CD4-positive, CD25-positive, alpha-beta regulatory T cell (primary cell): ENCODE measurements around the gene SEC14L6. TPM values are rescaled to one million over a fixed set of nuclear protein-coding genes. Genes with fewer than 3 reads are reported as not detected.

Source experiments
- ATAC-seq, 2 donors: fragments of 150-1000 bp; cut with Tn5 transposase; one replicate each; pipeline ENCODE4 v1.10.0; 2021; ENCODE audit warnings: low read depth in 2 of 2, moderate number of reproducible peaks in 2 of 2, moderate library complexity in 1 of 2
- DNase-seq, 3 donors: peaks; one replicate each; pipeline versions ENCODE4 v3.0.0 to v3.0.0-alpha.2; 2012 to 2022; ENCODE audit warnings: mixed read lengths in 1 of 3
- H3K27ac ChIP-seq: one replicate; pipeline ENCODE4 v1.7.0; 2013; ENCODE audit warnings: mild to moderate bottlenecking, low read length; ENCODE audit not compliant: insufficient read depth, poor library complexity, severe bottlenecking
- H3K27me3 ChIP-seq: one replicate; pipeline ENCODE4 v1.7.0; 2013; ENCODE audit warnings: low read length; ENCODE audit not compliant: control insufficient read depth, insufficient read depth
- H3K36me3 ChIP-seq: one replicate; pipeline ENCODE4 v1.7.0; 2013; ENCODE audit warnings: mild to moderate bottlenecking, low read length, moderate library complexity; ENCODE audit not compliant: control insufficient read depth, insufficient read depth
- H3K4me1 ChIP-seq: 2 replicates; pipeline ENCODE4 v1.7.0; 2013; ENCODE audit warnings: mild to moderate bottlenecking, low read length; ENCODE audit not compliant: insufficient read depth, control insufficient read depth, poor library complexity, severe bottlenecking
- H3K4me3 ChIP-seq: one replicate; pipeline ENCODE4 v1.7.0; 2013; ENCODE audit warnings: low read depth, mild to moderate bottlenecking, low read length, moderate library complexity
- H3K9me3 ChIP-seq, 2 experiments: 1 replicate in 1 of 2; 2 replicates in 1 of 2; pipeline ENCODE4 v1.7.0; 2013; ENCODE audit warnings: low read length in 2 of 2, mild to moderate bottlenecking in 1 of 2, moderate library complexity in 1 of 2; ENCODE audit not compliant: control insufficient read depth in 2 of 2
- H3K27ac Mint-ChIP-seq, 3 donors: one replicate each; pipeline ENCODE4 v1.8.0; 2020 to 2022; ENCODE audit warnings: mild to moderate bottlenecking in 3 of 3, mixed read lengths in 3 of 3, moderate library complexity in 2 of 3
- H3K27me3 Mint-ChIP-seq: one replicate; pipeline ENCODE4 v1.8.0; 2022; ENCODE audit warnings: mild to moderate bottlenecking, mixed read lengths
- H3K36me3 Mint-ChIP-seq: one replicate; pipeline ENCODE4 v1.8.0; 2020; ENCODE audit warnings: mixed read lengths
- H3K4me1 Mint-ChIP-seq, 4 donors: one replicate each; pipeline ENCODE4 v1.8.0; 2020 to 2022; ENCODE audit warnings: mixed read lengths in 4 of 4, mild to moderate bottlenecking in 1 of 4
- H3K4me3 Mint-ChIP-seq, 4 donors: one replicate each; pipeline ENCODE4 v1.8.0; 2020 to 2022; ENCODE audit warnings: mild to moderate bottlenecking in 4 of 4, mixed read lengths in 4 of 4, moderate library complexity in 3 of 4
- H3K9me3 Mint-ChIP-seq, 7 donors: one replicate each; pipeline ENCODE4 v1.8.0; 2020 to 2022; ENCODE audit warnings: mixed read lengths in 7 of 7, mild to moderate bottlenecking in 3 of 7, moderate library complexity in 2 of 7
- polyA plus RNA-seq, 4 donors: library from polyadenylated mRNA; unstranded; fragments of 300-500 nt; fragmentation: Illumina TruSeq; gene quantifications; one replicate each; pipeline ENCODE4 v1.2.3, GENCODE V29; 2021
- total RNA-seq: library from RNA; stranded (reverse); gene quantifications from one replicate; pipeline ENCODE4 v1.2.3, GENCODE V29; 2022

Gene SEC14L6
- total and polyA plus RNA-seq, 5 donors from 2014 or later = 0.09 TPM; not detected in 4

DNA sequence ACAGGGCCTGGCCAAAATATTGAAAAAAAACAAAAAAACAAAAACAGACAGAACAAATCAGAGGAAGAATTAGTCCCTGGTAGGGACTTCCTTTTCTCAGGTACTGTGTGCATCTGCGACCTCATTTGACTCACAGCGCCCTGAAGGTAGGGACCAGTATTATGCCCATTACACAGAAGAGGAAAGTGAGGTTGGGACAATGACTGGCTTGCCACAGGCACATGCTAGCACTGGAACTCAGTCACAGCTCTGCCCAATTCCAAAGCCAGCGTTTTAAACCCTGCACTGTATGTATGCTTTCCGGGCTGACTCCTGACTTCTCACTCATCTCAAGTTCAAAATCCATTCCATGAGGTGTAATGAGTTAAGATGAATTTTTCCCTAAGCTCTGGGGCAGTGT is 44.4 kb downstream of the SEC14L6 start:
- no peak overlapping the region for H3K4me3 ChIP-seq
- no peaks in the 10 kb centered on the region for H3K4me1 ChIP-seq
- Mint-ChIP-seq H3K27me3 (peaks cover 46% of the 10 kb centered on the region), H3K27ac (no peak overlapping the region), H3K36me3 (no peaks in the 10 kb centered on the region), H3K4me3 (no peak overlapping the region), H3K9me3 (peaks cover 0 to 3% (median 0%) of the 10 kb centered on the region in 7 donors), H3K4me1 (no peaks in the 10 kb centered on the region)
- DNase-seq (no peak), ATAC-seq (no peak)
- no peak overlapping the region for H3K27ac ChIP-seq
- H3K27me3 ChIP-seq = peaks cover 7% of the 10 kb centered on the region
- H3K36me3 ChIP-seq = no peaks in the 10 kb centered on the region
- H3K9me3 ChIP-seq = no peaks in the 10 kb centered on the region

GRCh38 chr22:30500628-30501027 is 45.9 kb downstream of the SEC14L6 start:
- Histone ChIP-seq H3K27me3 (peaks cover 7% of the 10 kb centered on the region), H3K4me3 (no peak overlapping the region), H3K9me3 (no peaks in the 10 kb centered on the region), H3K27ac (no peak overlapping the region), H3K4me1 (no peaks in the 10 kb centered on the region), H3K36me3 (no peaks in the 10 kb centered on the region)
- Mint-ChIP-seq H3K27ac (no peak overlapping the region), H3K4me3 (no peak overlapping the region), H3K9me3 (peaks cover 0 to 2% (median 0%) of the 10 kb centered on the region in 7 donors), H3K27me3 (peaks cover 37% of the 10 kb centered on the region), H3K36me3 (no peaks in the 10 kb centered on the region), H3K4me1 (no peaks in the 10 kb centered on the region)
- ATAC-seq (no peak), DNase-seq (no peak)

DNA sequence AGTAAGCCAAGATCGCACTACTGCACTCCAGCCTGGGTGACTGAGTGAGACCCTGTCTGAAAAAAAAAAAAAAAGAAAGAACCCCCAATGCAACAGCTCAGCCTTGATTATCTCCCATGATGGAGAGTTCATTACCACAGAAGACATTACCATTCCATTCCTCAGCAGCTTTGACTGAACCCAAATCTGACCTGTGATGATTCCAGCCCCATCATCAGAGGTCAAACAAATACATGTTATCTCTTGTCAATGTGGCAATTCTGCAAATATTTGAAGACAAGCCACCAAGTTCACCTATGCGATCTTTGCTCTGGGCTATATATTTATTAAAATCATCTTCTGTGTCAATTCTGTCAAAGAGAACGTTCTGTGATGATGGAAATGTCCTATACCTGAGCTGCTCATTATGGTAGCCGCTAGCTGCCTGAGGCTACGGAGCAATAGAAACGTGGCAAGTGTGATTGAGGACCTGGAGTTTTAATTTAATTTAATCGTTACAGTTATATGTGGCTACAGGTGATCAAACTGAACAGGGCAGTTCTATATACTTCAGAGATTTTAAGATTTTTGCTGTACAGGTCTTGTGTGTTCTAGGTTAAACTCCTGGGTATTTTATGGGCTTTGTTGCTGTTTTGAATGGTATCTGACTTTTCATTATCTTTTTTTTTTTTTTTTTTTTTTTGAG is 48.9 kb downstream of the SEC14L6 start:
- no peaks in the 10 kb centered on the region for H3K4me1 ChIP-seq
- peaks cover 3% of the 10 kb centered on the region for H3K27me3 ChIP-seq
- ATAC-seq (no peak), DNase-seq (no peak)
- H3K4me3 ChIP-seq = no peak overlapping the region
- no peak overlapping the region for H3K4me3 Mint-ChIP-seq
- no peak overlapping the region for H3K27ac Mint-ChIP-seq
- peaks cover 30% of the 10 kb centered on the region for H3K27me3 Mint-ChIP-seq
- no peaks in the 10 kb centered on the region for H3K36me3 ChIP-seq
- H3K9me3 Mint-ChIP-seq = peaks cover 0 to 3% (median 0%) of the 10 kb centered on the region in 7 donors
- H3K36me3 Mint-ChIP-seq = no peaks in the 10 kb centered on the region
- H3K27ac ChIP-seq = no peak overlapping the region
- no peaks in the 10 kb centered on the region for H3K9me3 ChIP-seq
- H3K4me1 Mint-ChIP-seq = no peaks in the 10 kb centered on the region

DNA sequence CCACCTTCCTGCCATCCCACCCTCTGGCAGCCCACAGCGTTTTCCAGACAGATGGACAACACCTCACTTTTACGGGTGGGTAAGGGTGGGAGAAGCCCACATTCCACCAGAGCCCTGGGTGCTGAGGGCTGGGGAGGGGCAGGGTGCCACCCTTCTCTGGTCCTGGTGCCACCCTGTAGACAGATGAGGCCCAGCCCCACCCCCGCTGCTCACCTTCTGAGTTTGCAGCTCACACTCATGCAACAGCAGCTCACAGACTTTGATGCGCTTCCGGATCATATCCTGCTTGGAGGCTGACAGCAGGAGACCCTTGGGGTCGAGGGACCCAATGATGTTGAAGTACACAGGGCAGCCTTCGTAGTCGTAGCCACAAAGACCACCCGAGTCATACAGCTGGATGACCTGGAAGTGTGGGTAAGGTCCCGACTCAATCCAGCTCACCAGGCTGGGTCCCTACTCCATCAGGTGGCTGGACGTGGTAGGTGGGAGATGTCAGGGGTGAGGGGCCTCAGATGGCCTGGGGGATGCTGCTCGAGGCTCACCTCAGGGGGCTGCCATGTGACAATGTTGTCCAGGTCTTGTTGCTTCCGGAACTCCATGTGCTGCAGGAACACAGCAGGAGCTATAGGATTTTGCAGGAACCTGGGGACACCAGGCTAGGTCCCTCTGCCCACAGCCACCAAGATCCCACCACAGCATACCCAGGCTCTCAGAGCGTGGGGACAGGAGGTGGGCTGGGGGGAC is 51.3 kb downstream of the SEC14L6 start:
- Mint-ChIP-seq H3K27me3 (peaks cover 25% of the 10 kb centered on the region), H3K9me3 (peaks cover 0 to 2% (median 0%) of the 10 kb centered on the region in 7 donors), H3K4me3 (no peak overlapping the region), H3K36me3 (no peaks in the 10 kb centered on the region), H3K4me1 (no peaks in the 10 kb centered on the region), H3K27ac (no peak overlapping the region)
- Histone ChIP-seq H3K4me1 (no peaks in the 10 kb centered on the region), H3K4me3 (no peak overlapping the region), H3K36me3 (no peaks in the 10 kb centered on the region), H3K9me3 (no peaks in the 10 kb centered on the region), H3K27me3 (peaks cover 3% of the 10 kb centered on the region), H3K27ac (no peak overlapping the region)
- ATAC-seq (no peak), DNase-seq (no peak)

DNA sequence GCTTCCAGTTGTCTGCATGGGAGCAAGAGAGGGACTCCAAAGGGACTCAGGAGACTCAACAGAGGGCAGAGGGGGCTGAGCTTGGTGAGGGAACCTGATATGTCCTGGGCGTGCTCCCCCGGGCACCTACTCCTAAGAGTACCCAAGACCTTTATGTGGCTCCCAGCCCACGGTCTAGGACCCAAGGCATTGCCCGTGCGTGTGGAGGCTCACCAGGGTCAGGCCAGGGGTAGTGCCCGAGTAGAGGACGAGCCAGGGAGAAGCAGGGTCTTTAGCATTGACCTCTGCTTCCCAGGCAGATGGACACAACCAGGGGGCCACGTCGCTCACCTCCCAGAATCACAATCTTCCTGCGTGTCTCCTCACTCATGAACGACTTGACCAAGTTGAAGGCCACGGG is 54.4 kb downstream of the SEC14L6 start:
- Histone ChIP-seq H3K9me3 (no peaks in the 10 kb centered on the region), H3K4me3 (no peak overlapping the region), H3K4me1 (no peaks in the 10 kb centered on the region), H3K27ac (no peak overlapping the region), H3K27me3 (peaks cover 3% of the 10 kb centered on the region), H3K36me3 (no peaks in the 10 kb centered on the region)
- no peak for ATAC-seq
- H3K27ac Mint-ChIP-seq = no peak overlapping the region
- H3K36me3 Mint-ChIP-seq = no peaks in the 10 kb centered on the region
- no peak for DNase-seq
- peaks cover 14% of the 10 kb centered on the region for H3K27me3 Mint-ChIP-seq
- H3K4me1 Mint-ChIP-seq = no peaks in the 10 kb centered on the region
- H3K4me3 Mint-ChIP-seq = no peak overlapping the region
- H3K9me3 Mint-ChIP-seq = peaks cover 0 to 2% (median 0%) of the 10 kb centered on the region in 7 donors

DNA sequence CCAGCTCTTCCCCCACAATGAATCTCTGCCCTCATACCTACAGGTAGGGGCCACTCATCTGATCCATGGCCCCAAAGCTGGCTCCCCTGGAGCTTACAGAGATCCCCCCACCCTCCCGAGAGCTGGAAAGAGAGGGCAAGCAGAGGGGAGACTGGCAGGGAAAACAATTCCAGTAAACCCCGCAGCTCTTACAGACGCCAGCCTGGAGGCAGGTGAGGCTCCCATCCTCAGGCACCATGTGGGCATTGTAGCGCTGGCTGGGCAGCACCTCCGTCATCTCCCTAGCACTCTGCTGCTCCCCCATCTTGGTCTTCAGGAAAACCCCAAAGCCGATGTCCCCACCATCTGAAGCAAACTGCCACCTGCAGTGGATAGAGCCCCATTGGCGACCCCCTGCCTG is 55.2 kb downstream of the SEC14L6 start:
- Histone ChIP-seq H3K4me3 (no peak overlapping the region), H3K9me3 (no peaks in the 10 kb centered on the region), H3K27me3 (peaks cover 3% of the 10 kb centered on the region), H3K27ac (no peak overlapping the region), H3K36me3 (no peaks in the 10 kb centered on the region), H3K4me1 (no peaks in the 10 kb centered on the region)
- no peak overlapping the region for H3K27ac Mint-ChIP-seq
- no peak for ATAC-seq
- H3K4me1 Mint-ChIP-seq = no peaks in the 10 kb centered on the region
- peaks cover 0 to 2% (median 0%) of the 10 kb centered on the region in 7 donors for H3K9me3 Mint-ChIP-seq
- H3K27me3 Mint-ChIP-seq = peaks cover 14% of the 10 kb centered on the region
- no peak overlapping the region for H3K4me3 Mint-ChIP-seq
- no peak for DNase-seq
- H3K36me3 Mint-ChIP-seq = no peaks in the 10 kb centered on the region

DNA sequence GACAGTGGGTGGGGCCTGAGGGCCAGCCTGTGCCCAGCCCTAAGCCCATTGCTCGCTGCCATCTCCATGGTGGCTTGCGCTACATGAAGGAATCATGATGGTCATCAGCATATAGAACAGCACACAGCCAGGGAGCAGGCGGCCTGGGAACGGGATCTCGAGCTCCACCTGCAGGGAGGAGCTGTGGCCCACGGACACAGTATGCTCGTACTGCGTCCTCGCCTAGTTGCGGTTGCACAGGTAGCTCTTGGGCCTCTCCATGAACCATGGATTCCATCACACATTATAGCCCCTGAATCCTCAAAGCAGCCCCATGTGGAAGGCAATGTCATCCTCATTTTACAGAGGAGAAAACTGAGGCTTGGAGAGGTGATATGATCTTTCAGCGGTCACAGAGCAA is 56.1 kb downstream of the SEC14L6 start:
- H3K9me3 ChIP-seq = no peaks in the 10 kb centered on the region
- no peak overlapping the region for H3K27ac ChIP-seq
- peaks cover 3% of the 10 kb centered on the region for H3K27me3 ChIP-seq
- H3K27me3 Mint-ChIP-seq = peaks cover 14% of the 10 kb centered on the region
- no peak overlapping the region for H3K4me3 Mint-ChIP-seq
- H3K9me3 Mint-ChIP-seq = peaks cover 0 to 2% (median 0%) of the 10 kb centered on the region in 7 donors
- no peaks in the 10 kb centered on the region for H3K36me3 ChIP-seq
- peaks cover 2% of the 10 kb centered on the region for H3K4me1 ChIP-seq
- DNase-seq = no peak
- no peaks in the 10 kb centered on the region for H3K36me3 Mint-ChIP-seq
- no peak overlapping the region for H3K27ac Mint-ChIP-seq
- H3K4me1 Mint-ChIP-seq = no peaks in the 10 kb centered on the region
- no peak overlapping the region for H3K4me3 ChIP-seq
- no peak for ATAC-seq

GRCh38 chr22:30488121-30488520 is 58.4 kb downstream of the SEC14L6 start:
- Mint-ChIP-seq H3K36me3 (no peaks in the 10 kb centered on the region), H3K27me3 (peaks cover 9% of the 10 kb centered on the region), H3K4me3 (no peak overlapping the region), H3K9me3 (peaks cover 0 to under 1% (median 0%) of the 10 kb centered on the region in 7 donors), H3K4me1 (no peaks in the 10 kb centered on the region), H3K27ac (no peak overlapping the region)
- ATAC-seq (no peak), DNase-seq (no peak)
- H3K36me3 ChIP-seq = no peaks in the 10 kb centered on the region
- H3K27ac ChIP-seq = no peak overlapping the region
- H3K27me3 ChIP-seq = peaks cover 1% of the 10 kb centered on the region
- H3K9me3 ChIP-seq = no peaks in the 10 kb centered on the region
- no peak overlapping the region for H3K4me3 ChIP-seq
- H3K4me1 ChIP-seq = peaks cover 3% of the 10 kb centered on the region
